NCI-H2196 (cell line): ENCODE measurements around the gene SLC35G2.
A peak's percentile ranks its signal among the peaks of the same experiment; 100 is the strongest.
"Not testable (repeated sequence)": the region's sequence is repeated elsewhere in the genome, so short reads cannot be mapped to it uniquely, and the experiment has no call there.

ENCODE experiments used
- DNase-seq: peaks from one replicate; lab custom pipeline; 2025; ENCODE audit not compliant: unreplicated experiment; lab: John Stamatoyannopoulos, UW

The SLC35G2 gene

DNA sequence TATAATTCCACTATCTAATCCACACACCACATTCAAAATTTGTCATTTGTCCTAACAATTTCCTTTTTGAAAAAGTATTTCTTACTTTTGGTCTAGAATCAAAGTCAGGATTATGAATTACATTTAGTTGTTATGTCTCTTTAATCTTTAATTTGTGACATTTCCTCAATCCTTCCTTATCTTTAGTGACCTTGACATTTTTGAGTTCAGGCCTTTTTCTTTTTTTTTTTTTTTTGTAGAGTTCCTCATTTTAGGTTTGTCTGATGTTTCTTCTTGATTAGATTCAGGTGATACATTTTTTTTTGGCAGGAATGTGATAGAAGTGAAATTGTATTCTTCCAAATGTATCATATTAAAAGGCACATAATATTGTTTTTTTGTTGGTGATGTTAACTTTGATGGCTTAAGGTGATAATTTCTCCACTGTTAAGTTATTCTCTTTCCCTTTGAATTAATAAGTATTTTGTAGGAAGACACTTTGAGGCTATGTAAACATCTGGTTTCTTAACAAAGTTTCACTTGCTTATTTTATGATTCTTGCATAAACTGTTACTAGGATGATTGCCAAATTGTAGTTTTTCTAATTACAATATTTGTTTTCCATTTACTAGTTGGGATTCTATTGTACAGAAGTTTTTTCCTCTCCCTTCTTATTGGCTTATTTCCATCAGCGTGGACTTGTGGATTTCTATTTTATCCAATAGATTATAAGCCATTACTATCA, 16.3 kb downstream of the SLC35G2 start:
- DNase-seq, result no peak

- no peak for DNase-seq
Measured at GRCh38 chr3:136835813-136836510, 17.0 kb downstream of the SLC35G2 start.

DNA sequence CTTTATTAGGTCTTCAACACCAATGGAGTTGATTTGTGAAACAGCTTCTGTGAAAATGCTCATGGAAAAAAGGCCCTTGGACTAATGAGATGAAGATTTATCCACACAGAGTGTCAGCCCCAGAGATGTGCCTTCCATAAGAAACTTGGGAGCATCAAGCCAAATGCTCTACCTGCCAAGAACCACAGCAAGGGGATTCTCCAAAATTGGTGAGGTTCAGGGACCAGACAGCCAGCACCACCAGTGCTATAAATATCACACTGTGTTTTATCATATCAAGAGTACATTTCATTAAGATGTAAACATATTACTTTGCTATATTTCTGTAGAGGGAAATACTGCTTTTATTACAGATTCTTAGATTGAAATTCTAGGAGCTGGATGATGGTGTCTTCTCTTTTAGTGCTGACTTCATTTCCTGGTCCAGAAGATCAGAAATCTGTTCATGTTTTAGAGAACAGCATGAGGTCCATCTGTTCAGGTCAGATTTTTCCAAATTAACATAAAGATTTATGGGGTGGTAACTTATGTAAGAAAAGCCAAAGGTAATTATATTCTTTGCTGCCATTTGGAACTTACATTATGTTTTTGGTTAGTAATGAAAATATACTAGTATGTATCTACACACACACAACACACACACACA, 17.7 kb downstream of the SLC35G2 start:
- no peak for DNase-seq

GRCh38 chr3:136838641-136839555, 20.0 kb downstream of the SLC35G2 start:
- DNase-seq, result no peak

GRCh38 chr3:136839556-136839931, 20.6 kb downstream of the SLC35G2 start:
- no peak for DNase-seq

DNA sequence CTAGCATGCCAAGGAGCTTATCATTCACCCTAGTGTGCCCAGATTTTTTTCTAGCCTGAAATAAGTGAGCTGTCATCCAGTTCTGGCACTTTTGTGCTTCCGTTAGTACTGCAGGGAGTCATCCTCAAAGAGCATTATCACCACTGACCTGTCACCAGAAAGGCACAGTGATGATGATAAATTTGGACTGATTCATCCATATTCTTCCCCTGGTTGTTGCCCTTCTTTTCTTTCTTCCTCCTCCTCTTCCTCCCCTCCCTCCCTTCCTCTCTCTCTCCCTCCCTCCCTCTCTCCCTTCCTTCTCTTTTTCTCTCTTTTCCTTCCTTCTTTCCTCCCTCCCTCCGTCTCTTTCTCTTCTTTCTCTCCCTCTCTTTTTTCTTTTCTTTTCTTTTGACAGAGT, 21.3 kb downstream of the SLC35G2 start:
- no peak for DNase-seq

- DNase-seq, result no peak
Measured at GRCh38 chr3:136842294-136842693, 23.4 kb downstream of the SLC35G2 start.

DNA sequence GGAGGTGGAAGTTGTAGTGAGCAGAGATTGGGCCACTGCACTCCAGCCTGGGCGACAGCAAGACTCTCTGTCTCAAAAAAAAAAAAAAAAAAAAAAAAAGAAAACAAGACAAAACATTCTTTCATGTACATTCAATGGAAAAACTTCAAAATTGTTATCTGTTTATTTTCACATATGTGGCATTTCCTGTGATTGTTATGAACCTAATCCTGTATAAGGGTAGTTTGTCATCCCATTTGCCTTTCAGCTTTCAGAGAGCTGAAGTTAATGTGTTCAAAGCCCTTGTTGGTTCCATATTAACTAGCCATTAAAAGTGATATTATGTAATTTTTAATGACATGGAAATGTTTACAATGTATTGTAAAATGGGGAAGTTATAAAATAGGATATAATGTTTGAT, 25.8 kb downstream of the SLC35G2 start:
- no peak for DNase-seq

GRCh38 chr3:136852180-136852579, 33.3 kb downstream of the SLC35G2 start:
- no peak for DNase-seq

GRCh38 chr3:136856665-136857064, 37.7 kb downstream of the SLC35G2 start:
- DNase-seq, result no peak

- DNase-seq, result no peak
Measured at GRCh38 chr3:136858381-136858780, 39.5 kb downstream of the SLC35G2 start.

GRCh38 chr3:136860541-136860940, 41.6 kb downstream of the SLC35G2 start:
- DNase-seq, result no peak

DNA sequence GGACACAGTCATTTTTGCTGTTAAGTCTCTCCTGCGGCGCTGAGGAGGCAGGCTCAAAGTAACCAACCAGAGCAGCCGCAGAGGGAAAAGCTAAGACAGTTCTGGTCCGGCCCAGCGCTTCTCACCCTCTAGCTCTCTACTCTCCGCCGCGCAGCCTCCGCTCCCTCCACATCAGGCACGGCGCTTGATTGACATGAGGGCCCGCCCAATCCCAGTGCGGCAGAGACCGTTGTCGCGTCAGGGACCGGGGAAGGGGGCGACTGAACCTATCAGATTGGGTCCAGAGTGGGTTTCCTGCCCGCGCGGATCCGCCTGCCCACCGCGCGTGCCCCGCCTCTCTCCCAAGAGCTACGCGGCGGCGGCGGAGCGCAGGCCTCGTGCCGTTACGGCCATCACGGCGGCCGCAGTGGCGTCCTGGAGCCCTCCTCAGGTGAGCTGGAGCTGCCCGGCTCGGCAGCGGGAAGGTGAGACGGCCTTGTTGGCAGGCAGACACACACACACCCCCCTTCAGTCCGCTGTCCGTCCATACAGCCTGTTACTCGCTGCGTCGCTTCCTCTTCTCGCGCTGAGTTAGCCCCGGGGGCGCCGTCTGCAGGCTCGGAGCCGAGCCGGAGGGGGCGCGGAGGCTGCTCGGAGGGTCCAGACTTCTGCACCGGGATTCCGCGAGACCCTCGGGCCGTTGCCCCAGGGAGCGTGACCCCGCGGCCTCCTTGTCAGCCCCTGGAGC, 43.1 kb downstream of the SLC35G2 start, which contains the start of gene NCK1:
Gene NCK1 (plus strand): TSS at position 319 of the 727 bp plus-strand sequence. CDS start 65,794 bp downstream, outside the sequence.
- DNase-seq, result peak; percentile 99

GRCh38 chr3:136862617-136863322, 43.8 kb downstream of the SLC35G2 start:
- peak; percentile 59 for DNase-seq

DNA sequence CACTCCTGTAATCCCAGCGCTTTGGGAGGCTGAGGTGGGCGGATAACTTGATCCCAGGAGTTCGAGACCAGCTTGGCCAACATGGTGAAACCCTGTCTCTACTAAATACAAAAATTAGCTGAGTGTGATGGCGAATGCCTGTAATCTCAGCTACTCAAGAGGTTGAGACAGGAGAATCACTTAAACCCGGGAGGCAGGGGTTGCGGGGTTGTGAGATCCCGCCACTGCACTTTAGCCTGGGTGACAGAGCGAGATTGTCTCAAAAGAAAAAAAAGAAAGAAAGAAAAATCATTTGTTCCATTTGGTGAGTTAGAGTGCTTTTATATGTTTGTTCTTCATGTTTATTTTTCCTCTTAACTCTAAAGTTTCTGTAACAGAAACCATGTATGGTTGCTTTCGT, 50.4 kb downstream of the SLC35G2 start:
- no peak for DNase-seq

DNA sequence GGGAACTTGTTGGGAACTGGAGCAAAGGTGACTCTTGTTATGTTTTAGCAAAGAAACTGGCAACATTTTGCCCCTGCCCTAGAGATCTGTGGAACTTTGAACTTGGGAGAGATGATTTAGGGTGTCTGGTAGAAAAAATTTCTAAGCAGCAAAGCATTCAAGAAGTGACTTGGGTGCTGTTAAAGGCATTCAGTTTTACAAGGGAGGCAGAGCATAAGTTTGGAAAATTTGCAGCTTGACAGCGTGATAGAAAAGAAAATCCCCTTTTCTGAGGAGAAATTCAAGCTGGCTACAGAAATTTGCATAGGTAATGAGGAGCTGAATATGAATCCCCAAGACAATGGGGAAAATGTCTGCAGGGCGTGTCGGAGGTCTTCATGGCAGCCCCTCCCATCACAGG, 53.3 kb downstream of the SLC35G2 start:
- DNase-seq, result not testable (repeated sequence)

DNA sequence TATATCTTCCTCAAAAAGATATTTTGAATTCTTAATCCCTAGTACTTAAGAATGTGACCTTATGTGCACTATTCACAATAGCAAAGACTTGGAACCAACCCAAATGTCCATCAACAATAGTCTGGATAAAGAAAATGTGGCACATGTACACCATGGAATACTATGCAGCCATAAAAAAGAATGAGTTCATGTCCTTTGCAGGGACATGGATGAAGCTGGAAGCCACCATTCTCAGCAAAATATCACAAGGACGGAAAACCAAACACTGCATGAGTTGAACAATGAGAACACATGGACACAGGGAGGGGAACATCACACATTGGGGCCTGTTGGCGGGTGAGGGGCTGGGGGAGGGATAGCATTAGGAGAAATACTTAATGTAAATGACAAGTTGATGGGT, 60.6 kb downstream of the SLC35G2 start:
- DNase-seq, result not testable (repeated sequence)

DNA sequence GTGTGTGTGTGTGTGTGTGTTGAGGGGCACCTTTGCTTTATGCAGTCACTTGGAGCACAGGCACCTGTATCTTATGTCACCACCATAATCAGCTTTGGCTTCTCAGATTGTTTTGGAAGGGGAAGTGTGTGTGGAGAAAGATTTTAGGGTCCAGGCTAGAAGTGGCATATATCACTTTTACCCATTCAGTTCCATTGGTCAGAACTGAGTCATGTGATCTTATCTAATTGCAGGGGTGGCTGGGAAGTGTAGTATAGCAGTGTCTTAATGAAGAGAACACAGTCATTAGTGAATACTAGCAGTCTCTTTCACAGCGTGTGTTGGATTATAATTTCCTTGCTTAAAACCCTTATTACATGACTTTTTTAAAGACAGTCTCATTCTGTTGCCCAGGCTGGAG, 63.6 kb downstream of the SLC35G2 start:
- no peak for DNase-seq

GRCh38 chr3:136883967-136884720, 65.2 kb downstream of the SLC35G2 start:
- DNase-seq, result no peak
